ENCODE results near the gene TENM4.

TENM4 gene

DNA sequence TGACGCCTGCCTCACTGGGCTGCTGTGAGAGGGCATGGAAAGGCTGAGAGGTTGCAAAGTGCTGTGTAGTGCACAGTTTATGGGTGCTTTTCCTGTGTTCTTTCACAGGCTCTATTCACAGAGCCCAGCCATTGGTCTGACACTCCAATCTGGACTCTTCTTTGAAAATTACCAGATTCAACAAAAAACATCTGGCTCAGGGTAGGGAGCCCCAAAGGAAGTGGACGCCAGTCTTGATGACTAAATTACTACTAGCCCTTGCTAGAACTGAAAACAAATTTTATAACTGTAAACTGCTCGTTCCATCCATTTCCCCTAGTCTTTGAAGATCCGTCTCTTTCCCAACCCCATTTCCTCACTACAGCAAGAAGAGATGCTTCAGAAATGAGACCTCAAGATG is 178.6 kb downstream of the TENM4 start:
- Histone ChIP-seq H3K4me2 (ENCODE audit: low read length) (no peak overlapping the region), H3K27me3 (ENCODE audit: control insufficient read depth, low read length) (no peaks in the 10 kb centered on the region), H3K79me2 (ENCODE audit: control insufficient read depth, low read length) (no peaks in the 10 kb centered on the region), H3K9me3 (ENCODE audit: control insufficient read depth, insufficient read depth, low read length) (no peaks in the 10 kb centered on the region), H3K36me3 (ENCODE audit: control insufficient read depth, low read length) (no peaks in the 10 kb centered on the region), H3F3A (ENCODE audit: control insufficient read depth, insufficient read depth) (no peaks in the 10 kb centered on the region), H3K4me3 (ENCODE audit: low read length) (no peak overlapping the region), H3K4me1 (ENCODE audit: control insufficient read depth, low read length) (no peaks in the 10 kb centered on the region), H4K20me1 (ENCODE audit: control insufficient read depth, insufficient read depth, low read depth, low read length) (no peaks in the 10 kb centered on the region), H3K9me2 (replicated peaks; ENCODE audit: control insufficient read depth, low read length) (no peaks in the 10 kb centered on the region), H3K27ac (ENCODE audit: low read depth, low read length) (no peak overlapping the region)
- TF ChIP-seq, protein P1, sequence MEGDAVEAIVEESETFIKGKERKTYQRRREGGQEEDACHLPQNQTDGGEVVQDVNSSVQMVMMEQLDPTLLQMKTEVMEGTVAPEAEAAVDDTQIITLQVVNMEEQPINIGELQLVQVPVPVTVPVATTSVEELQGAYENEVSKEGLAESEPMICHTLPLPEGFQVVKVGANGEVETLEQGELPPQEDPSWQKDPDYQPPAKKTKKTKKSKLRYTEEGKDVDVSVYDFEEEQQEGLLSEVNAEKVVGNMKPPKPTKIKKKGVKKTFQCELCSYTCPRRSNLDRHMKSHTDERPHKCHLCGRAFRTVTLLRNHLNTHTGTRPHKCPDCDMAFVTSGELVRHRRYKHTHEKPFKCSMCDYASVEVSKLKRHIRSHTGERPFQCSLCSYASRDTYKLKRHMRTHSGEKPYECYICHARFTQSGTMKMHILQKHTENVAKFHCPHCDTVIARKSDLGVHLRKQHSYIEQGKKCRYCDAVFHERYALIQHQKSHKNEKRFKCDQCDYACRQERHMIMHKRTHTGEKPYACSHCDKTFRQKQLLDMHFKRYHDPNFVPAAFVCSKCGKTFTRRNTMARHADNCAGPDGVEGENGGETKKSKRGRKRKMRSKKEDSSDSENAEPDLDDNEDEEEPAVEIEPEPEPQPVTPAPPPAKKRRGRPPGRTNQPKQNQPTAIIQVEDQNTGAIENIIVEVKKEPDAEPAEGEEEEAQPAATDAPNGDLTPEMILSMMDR (IDR thresholded peaks at IDR 0.05; ENCODE audit: low read depth, low read length, poor library complexity, severe bottlenecking) = no peak
- no peak for TF ChIP-seq EZH2phosphoT487 (IDR thresholded peaks at IDR 0.05; ENCODE audit: borderline replicate concordance, low read length)

DNA sequence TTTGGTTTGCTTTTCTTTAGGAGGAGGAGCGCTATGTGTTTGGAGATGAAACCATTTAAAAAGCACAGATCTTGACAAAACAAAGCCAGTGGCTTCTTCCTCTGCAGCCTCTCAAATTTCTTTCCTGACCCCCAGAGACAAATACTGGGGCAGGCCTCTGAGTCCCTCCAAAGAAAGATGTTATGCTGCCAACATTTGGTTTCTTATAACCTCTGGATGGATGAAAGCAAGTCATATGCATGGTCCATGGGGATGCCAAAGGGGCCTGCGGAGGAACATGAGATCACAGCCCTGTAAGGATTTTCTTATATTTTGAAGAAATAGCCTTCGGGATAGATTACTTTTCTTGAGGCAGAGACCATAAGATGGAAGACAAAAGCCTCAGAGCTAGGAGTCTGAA is 179.1 kb downstream of the TENM4 start:
- Histone ChIP-seq H3K36me3 (ENCODE audit: control insufficient read depth, low read length) (no peaks in the 10 kb centered on the region), H3K27me3 (ENCODE audit: control insufficient read depth, low read length) (no peaks in the 10 kb centered on the region), H3K4me2 (ENCODE audit: low read length) (no peak overlapping the region), H3K9me3 (ENCODE audit: control insufficient read depth, insufficient read depth, low read length) (no peaks in the 10 kb centered on the region), H3K4me3 (ENCODE audit: low read length) (no peak overlapping the region), H3K9me2 (replicated peaks; ENCODE audit: control insufficient read depth, low read length) (no peaks in the 10 kb centered on the region), H3K79me2 (ENCODE audit: control insufficient read depth, low read length) (no peaks in the 10 kb centered on the region), H3K4me1 (ENCODE audit: control insufficient read depth, low read length) (no peaks in the 10 kb centered on the region), H4K20me1 (ENCODE audit: control insufficient read depth, insufficient read depth, low read depth, low read length) (no peaks in the 10 kb centered on the region), H3K27ac (ENCODE audit: low read depth, low read length) (no peak overlapping the region), H3F3A (ENCODE audit: control insufficient read depth, insufficient read depth) (no peaks in the 10 kb centered on the region)
- TF ChIP-seq, protein P1 (IDR thresholded peaks at IDR 0.05; ENCODE audit: low read depth, low read length, poor library complexity, severe bottlenecking) = no peak
- TF ChIP-seq EZH2phosphoT487 (IDR thresholded peaks at IDR 0.05; ENCODE audit: borderline replicate concordance, low read length) = no peak

DNA sequence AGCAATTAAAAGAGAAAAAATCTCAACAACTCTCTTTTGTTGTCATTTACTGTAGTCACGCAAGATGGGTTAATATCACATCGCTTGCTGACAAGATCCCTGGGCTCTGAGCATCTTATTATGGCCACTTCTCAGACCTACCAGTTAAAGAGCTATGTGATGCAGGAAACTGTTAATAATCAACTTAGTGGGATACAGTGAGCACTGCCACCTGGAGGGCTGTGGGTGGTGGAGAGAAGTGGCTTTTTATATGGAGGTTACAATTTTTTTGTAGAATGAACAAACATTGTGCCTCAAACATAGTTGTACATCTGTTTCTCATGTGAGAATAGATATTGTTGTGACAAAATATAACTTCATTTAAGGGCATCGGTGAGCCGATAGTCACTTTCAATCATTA is 181.0 kb downstream of the TENM4 start:
- no peaks in the 10 kb centered on the region for H3F3A ChIP-seq (ENCODE audit: control insufficient read depth, insufficient read depth)
- no peak overlapping the region for H3K4me2 ChIP-seq (ENCODE audit: low read length)
- no peaks in the 10 kb centered on the region for H3K9me3 ChIP-seq (ENCODE audit: control insufficient read depth, insufficient read depth, low read length)
- H3K36me3 ChIP-seq (ENCODE audit: control insufficient read depth, low read length) = no peaks in the 10 kb centered on the region
- no peaks in the 10 kb centered on the region for H3K9me2 ChIP-seq (replicated peaks; ENCODE audit: control insufficient read depth, low read length)
- no peaks in the 10 kb centered on the region for H4K20me1 ChIP-seq (ENCODE audit: control insufficient read depth, insufficient read depth, low read depth, low read length)
- H3K4me3 ChIP-seq (ENCODE audit: low read length) = no peak overlapping the region
- H3K27me3 ChIP-seq (ENCODE audit: control insufficient read depth, low read length) = no peaks in the 10 kb centered on the region
- H3K4me1 ChIP-seq (ENCODE audit: control insufficient read depth, low read length) = no peaks in the 10 kb centered on the region
- H3K79me2 ChIP-seq (ENCODE audit: control insufficient read depth, low read length) = no peaks in the 10 kb centered on the region
- TF ChIP-seq EZH2phosphoT487 (IDR thresholded peaks at IDR 0.05; ENCODE audit: borderline replicate concordance, low read length) = no peak
- TF ChIP-seq, protein P1 (IDR thresholded peaks at IDR 0.05; ENCODE audit: low read depth, low read length, poor library complexity, severe bottlenecking) = no peak
- H3K27ac ChIP-seq (ENCODE audit: low read depth, low read length) = no peak overlapping the region

DNA sequence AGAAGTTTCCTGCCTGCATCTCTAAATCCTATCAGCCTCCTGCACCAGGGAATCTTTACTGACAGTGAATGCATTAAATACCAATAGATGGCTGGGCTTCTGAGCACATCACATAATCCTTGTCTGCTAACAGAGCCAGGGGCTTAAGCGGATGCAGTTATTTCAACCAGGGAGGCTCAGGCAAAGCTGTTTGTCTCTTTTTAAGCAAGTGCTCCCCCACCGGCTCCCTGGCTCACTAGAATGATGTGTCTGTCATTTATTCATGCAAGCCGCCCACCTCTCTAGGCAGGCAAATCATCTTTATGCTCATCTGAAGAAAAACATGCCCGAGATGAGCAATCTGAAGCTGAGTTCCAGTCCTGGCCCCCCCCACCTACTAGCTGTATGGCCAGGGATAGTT is 182.3 kb downstream of the TENM4 start:
- no peaks in the 10 kb centered on the region for H3K4me1 ChIP-seq (ENCODE audit: control insufficient read depth, low read length)
- no peak overlapping the region for H3K4me3 ChIP-seq (ENCODE audit: low read length)
- no peaks in the 10 kb centered on the region for H3K9me3 ChIP-seq (ENCODE audit: control insufficient read depth, insufficient read depth, low read length)
- no peaks in the 10 kb centered on the region for H3K9me2 ChIP-seq (replicated peaks; ENCODE audit: control insufficient read depth, low read length)
- no peak for TF ChIP-seq EZH2phosphoT487 (IDR thresholded peaks at IDR 0.05; ENCODE audit: borderline replicate concordance, low read length)
- TF ChIP-seq, protein P1 (IDR thresholded peaks at IDR 0.05; ENCODE audit: low read depth, low read length, poor library complexity, severe bottlenecking) = no peak
- H3K27ac ChIP-seq (ENCODE audit: low read depth, low read length) = no peak overlapping the region
- no peak overlapping the region for H3K4me2 ChIP-seq (ENCODE audit: low read length)
- H3K79me2 ChIP-seq (ENCODE audit: control insufficient read depth, low read length) = no peaks in the 10 kb centered on the region
- no peaks in the 10 kb centered on the region for H3K36me3 ChIP-seq (ENCODE audit: control insufficient read depth, low read length)
- H3K27me3 ChIP-seq (ENCODE audit: control insufficient read depth, low read length) = no peaks in the 10 kb centered on the region
- H4K20me1 ChIP-seq (ENCODE audit: control insufficient read depth, insufficient read depth, low read depth, low read length) = no peaks in the 10 kb centered on the region
- no peaks in the 10 kb centered on the region for H3F3A ChIP-seq (ENCODE audit: control insufficient read depth, insufficient read depth)

Measured in DOHH2 (cell line).